ENCODE results near the gene KLC3. TPM values are rescaled to one million over a fixed set of nuclear protein-coding genes. Genes with fewer than 3 reads are reported as not detected.

The KLC3 gene
- total RNA-seq, 1 donor from 2014 or later: 0.22 TPM

DNA sequence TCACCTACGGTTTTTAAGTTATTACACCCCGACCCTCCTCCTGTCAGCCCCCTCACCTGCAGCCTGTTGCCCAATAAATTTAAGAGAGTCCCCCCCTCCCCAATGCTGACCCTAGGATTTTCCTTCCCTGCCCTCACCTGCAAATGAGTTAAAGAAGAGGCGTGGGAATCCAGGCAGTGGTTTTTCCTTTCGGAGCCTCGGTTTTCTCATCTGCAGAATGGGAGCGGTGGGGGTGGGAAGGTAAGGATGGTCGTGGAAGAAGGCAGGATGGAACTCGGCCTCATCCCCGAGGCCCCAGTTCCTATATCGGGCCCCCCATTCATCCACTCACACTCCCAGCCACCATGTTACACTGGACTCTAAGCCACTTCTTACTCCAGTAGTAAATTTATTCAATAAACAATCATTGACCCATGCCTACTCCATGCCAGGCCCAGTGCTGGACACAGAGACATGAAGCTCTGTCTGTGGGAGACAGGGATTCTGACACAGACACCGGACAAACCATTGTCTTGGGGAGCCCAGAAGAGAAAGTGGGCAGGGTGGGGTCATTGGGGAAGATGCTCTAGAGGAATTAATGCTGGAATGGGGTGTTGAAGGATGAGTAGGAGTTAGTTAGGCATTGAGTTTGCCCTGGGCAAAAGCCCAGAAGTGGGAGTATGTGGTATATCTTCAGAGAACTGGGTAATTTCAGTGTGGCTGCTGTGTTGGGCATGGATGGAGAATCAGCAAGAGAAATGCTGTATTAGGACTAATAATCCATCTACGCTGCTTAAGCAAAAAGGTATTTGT is 37.1 kb upstream of the KLC3 start:
- Mint-ChIP-seq H3K4me3 (ENCODE audit: unreplicated experiment) (no peak overlapping the region), H3K36me3 (ENCODE audit: low read depth) (peaks cover 12% of the 10 kb centered on the region), H3K4me1 (ENCODE audit: low read depth) (peaks cover 6% of the 10 kb centered on the region), H3K27ac (ENCODE audit: unreplicated experiment) (no peak overlapping the region), H3K27me3 (ENCODE audit: low read depth) (no peaks in the 10 kb centered on the region), H3K9me3 (ENCODE audit: low read depth) (no peaks in the 10 kb centered on the region)
- TF ChIP-seq, protein P1, sequence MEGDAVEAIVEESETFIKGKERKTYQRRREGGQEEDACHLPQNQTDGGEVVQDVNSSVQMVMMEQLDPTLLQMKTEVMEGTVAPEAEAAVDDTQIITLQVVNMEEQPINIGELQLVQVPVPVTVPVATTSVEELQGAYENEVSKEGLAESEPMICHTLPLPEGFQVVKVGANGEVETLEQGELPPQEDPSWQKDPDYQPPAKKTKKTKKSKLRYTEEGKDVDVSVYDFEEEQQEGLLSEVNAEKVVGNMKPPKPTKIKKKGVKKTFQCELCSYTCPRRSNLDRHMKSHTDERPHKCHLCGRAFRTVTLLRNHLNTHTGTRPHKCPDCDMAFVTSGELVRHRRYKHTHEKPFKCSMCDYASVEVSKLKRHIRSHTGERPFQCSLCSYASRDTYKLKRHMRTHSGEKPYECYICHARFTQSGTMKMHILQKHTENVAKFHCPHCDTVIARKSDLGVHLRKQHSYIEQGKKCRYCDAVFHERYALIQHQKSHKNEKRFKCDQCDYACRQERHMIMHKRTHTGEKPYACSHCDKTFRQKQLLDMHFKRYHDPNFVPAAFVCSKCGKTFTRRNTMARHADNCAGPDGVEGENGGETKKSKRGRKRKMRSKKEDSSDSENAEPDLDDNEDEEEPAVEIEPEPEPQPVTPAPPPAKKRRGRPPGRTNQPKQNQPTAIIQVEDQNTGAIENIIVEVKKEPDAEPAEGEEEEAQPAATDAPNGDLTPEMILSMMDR (IDR thresholded peaks at IDR 0.05): no peak
- no peak for DNase-seq (ENCODE audit: low spot score)

DNA sequence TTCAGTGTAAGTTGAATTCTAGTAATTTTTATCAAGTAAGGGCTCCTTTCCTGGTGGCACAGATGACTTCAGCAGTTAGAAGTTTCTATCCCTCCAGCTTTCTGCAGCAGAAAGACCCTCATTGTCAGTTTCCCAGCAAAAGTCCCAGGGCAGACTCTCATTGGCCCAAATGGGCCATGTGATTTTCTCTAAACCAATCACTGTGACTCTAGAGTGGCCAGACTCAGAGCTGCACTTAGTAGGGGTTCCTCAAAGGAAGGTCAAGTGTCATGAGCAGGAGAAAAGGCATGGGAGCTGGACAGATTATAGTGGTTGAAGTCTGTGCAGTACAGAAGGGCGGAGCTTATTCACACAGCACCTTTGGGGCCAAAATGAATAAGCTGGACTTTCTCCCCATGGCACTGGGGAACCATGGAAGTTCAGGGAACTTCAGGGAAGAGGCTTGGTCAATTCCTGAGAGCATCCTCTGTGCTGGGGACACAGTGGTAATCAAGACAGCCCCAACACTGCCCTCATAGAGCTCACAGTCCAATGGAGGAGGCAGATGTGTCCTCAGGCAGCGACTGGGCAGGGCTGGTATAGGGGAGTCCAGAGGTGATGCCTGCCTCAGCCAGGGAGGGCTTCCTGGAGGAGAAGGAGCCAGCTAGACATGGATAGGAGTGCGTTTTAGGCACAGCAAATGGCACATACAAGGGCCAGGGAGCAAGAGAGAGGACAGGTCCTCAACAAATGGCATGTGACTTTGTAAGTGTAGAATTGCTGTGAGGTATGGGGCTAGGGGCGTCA is 36.2 kb upstream of the KLC3 start:
- Mint-ChIP-seq H3K27ac (ENCODE audit: unreplicated experiment) (no peak overlapping the region), H3K36me3 (ENCODE audit: low read depth) (peaks cover 7% of the 10 kb centered on the region), H3K4me1 (ENCODE audit: low read depth) (peaks cover 6% of the 10 kb centered on the region), H3K4me3 (ENCODE audit: unreplicated experiment) (no peak overlapping the region), H3K27me3 (ENCODE audit: low read depth) (no peaks in the 10 kb centered on the region), H3K9me3 (ENCODE audit: low read depth) (no peaks in the 10 kb centered on the region)
- TF ChIP-seq, protein P1 (IDR thresholded peaks at IDR 0.05): no peak
- DNase-seq (ENCODE audit: low spot score): no peak

- H3K27ac Mint-ChIP-seq (ENCODE audit: unreplicated experiment): no peak overlapping the region
- H3K36me3 Mint-ChIP-seq (ENCODE audit: low read depth): peaks cover 5% of the 10 kb centered on the region
- no peak for DNase-seq (ENCODE audit: low spot score)
- H3K4me1 Mint-ChIP-seq (ENCODE audit: low read depth): peaks cover 6% of the 10 kb centered on the region
- TF ChIP-seq, protein P1 (IDR thresholded peaks at IDR 0.05): no peak
- H3K9me3 Mint-ChIP-seq (ENCODE audit: low read depth): no peaks in the 10 kb centered on the region
- H3K27me3 Mint-ChIP-seq (ENCODE audit: low read depth): no peaks in the 10 kb centered on the region
- H3K4me3 Mint-ChIP-seq (ENCODE audit: unreplicated experiment): no peak overlapping the region
Measured at GRCh38 chr19:45305007-45305406, 35.5 kb upstream of the KLC3 start.

DNA sequence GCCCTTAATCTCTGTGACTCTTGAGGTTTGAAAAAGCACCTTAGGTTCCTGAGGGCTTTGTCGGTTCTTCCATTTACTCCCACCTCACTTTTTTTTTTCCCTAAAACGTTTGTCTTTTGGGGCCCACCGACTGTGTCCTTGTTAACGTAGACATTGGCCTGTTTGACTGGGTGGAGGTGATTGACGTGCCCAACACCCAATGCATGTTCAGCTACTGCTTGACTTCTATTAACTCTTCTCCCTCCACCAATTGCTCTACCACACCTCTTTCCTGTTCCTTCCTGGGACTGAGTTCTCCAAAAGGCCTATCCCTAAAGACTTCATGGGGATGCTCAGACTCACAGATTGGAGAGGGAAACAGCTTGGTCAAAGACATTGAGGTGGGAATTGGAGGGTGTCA is 35.1 kb upstream of the KLC3 start:
- Mint-ChIP-seq H3K36me3 (ENCODE audit: low read depth) (peaks cover 2% of the 10 kb centered on the region), H3K4me1 (ENCODE audit: low read depth) (peaks cover 6% of the 10 kb centered on the region), H3K9me3 (ENCODE audit: low read depth) (no peaks in the 10 kb centered on the region), H3K27ac (ENCODE audit: unreplicated experiment) (no peak overlapping the region), H3K27me3 (ENCODE audit: low read depth) (no peaks in the 10 kb centered on the region), H3K4me3 (ENCODE audit: unreplicated experiment) (no peak overlapping the region)
- TF ChIP-seq, protein P1 (IDR thresholded peaks at IDR 0.05): no peak
- DNase-seq (ENCODE audit: low spot score): no peak

DNA sequence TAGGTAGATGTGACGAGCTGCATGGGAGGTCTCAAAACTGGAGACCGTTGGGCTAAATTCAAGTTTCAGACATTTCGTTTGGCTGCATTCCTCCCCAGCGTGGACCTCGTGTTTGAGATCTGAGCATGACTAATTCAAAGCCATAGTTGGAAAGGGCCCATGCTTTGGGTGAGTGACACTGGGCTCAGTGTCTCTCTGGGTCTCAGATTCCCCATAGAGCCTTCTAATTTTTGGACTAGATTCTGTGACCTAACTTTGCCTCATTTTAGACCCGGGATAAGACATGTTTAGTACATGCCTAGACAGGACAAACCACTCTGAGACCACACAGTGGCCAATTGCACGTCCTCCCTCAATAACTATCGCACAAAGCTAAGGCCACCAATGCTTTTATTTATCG is 34.5 kb upstream of the KLC3 start:
- Mint-ChIP-seq H3K4me3 (ENCODE audit: unreplicated experiment) (no peak overlapping the region), H3K27ac (ENCODE audit: unreplicated experiment) (no peak overlapping the region), H3K9me3 (ENCODE audit: low read depth) (no peaks in the 10 kb centered on the region), H3K36me3 (ENCODE audit: low read depth) (no peaks in the 10 kb centered on the region), H3K4me1 (ENCODE audit: low read depth) (peaks cover 6% of the 10 kb centered on the region), H3K27me3 (ENCODE audit: low read depth) (no peaks in the 10 kb centered on the region)
- TF ChIP-seq, protein P1 (IDR thresholded peaks at IDR 0.05): no peak
- DNase-seq (ENCODE audit: low spot score): no peak
